Epithelial cell of esophagus (primary cell): ENCODE results near the gene ATP6V1G3.

Experiments used
- DNase-seq: peaks from one replicate; pipeline ENCODE4 v3.0.0; 2010; ENCODE audit warnings: low read depth
- H3K4me3 ChIP-seq: 2 replicates; pipeline ENCODE4 v1.5.1; 2011; ENCODE audit warnings: mild to moderate bottlenecking, low read length, control low read depth
- CTCF ChIP-seq: IDR thresholded peaks from 2 replicates; pipeline ENCODE4 v1.5.1; 2011; ENCODE audit warnings: low read depth, mild to moderate bottlenecking, low read length, control low read depth, inconsistent platforms; ENCODE audit not compliant: insufficient read depth; ENCODE audit errors: missing control alignments

ATP6V1G3 gene

GRCh38 chr1:198520524-198521254, 19.8 kb downstream of the ATP6V1G3 start:
- peak; percentile 64 for DNase-seq
- no peak overlapping the region for H3K4me3 ChIP-seq
- no peak for TF ChIP-seq CTCF

- DNase-seq: no peak
- H3K4me3 ChIP-seq: no peak overlapping the region
- TF ChIP-seq CTCF: no peak
Observed at GRCh38 chr1:198519639-198520501, 20.6 kb downstream of the ATP6V1G3 start.

- H3K4me3 ChIP-seq: no peak overlapping the region
- DNase-seq: no peak
- TF ChIP-seq CTCF: no peak
Observed at GRCh38 chr1:198517623-198518199, 22.8 kb downstream of the ATP6V1G3 start.

- no peak for DNase-seq
- no peak overlapping the region for H3K4me3 ChIP-seq
- no peak for TF ChIP-seq CTCF
Observed at GRCh38 chr1:198500096-198500495, 40.4 kb downstream of the ATP6V1G3 start.

- no peak overlapping the region for H3K4me3 ChIP-seq
- no peak for TF ChIP-seq CTCF
- DNase-seq: no peak
Observed at GRCh38 chr1:198499588-198499987, 40.9 kb downstream of the ATP6V1G3 start.

GRCh38 chr1:198498881-198499280, 41.6 kb downstream of the ATP6V1G3 start:
- peak; percentile 72 for DNase-seq
- H3K4me3 ChIP-seq: no peak overlapping the region
- TF ChIP-seq CTCF: no peak

- no peak overlapping the region for H3K4me3 ChIP-seq
- no peak for TF ChIP-seq CTCF
- no peak for DNase-seq
Observed at GRCh38 chr1:198498103-198498385, 42.4 kb downstream of the ATP6V1G3 start.
